Measurements from ENCODE around the gene PARP12.

The PARP12 gene

GRCh38 chr7:140035400-140036223 is 27.1 kb downstream of the PARP12 start:
- ATAC-seq: peak; percentile 49
- TF ChIP-seq ZNF70 (CRISPR knock-in tag; IDR thresholded peaks at IDR 0.05) (no peak), PPARA (CRISPR knock-in tag; IDR thresholded peaks at IDR 0.05; ENCODE audit: borderline replicate concordance) (0 out of 2 replicates have a peak, but pooled peaks have one; percentile 12)

GRCh38 chr7:140034421-140034820 is 28.3 kb downstream of the PARP12 start:
- TF ChIP-seq ARNTL (CRISPR knock-in tag; IDR thresholded peaks at IDR 0.05; ENCODE audit: borderline replicate concordance, low read depth) (no peak), POU6F1 (CRISPR knock-in tag; IDR thresholded peaks at IDR 0.05; ENCODE audit: borderline replicate concordance, low read depth) (no peak), ZC3H10 (CRISPR knock-in tag; IDR thresholded peaks at IDR 0.05) (no peak), GLIS3 (CRISPR knock-in tag; IDR thresholded peaks at IDR 0.05) (no peak), RARB (CRISPR knock-in tag; IDR thresholded peaks at IDR 0.05) (no peak), CSRNP3 (CRISPR knock-in tag; IDR thresholded peaks at IDR 0.05) (no peak), ZFP3 (CRISPR knock-in tag; IDR thresholded peaks at IDR 0.05) (no peak), ZNF565 (CRISPR knock-in tag; conservative IDR thresholded peaks at IDR 0.05; ENCODE audit: low read depth) (no peak), PATZ1 (CRISPR knock-in tag; IDR thresholded peaks at IDR 0.05; ENCODE audit: borderline replicate concordance) (no peak), CSDC2 (CRISPR knock-in tag; IDR thresholded peaks at IDR 0.05) (no peak), PPARA (CRISPR knock-in tag; IDR thresholded peaks at IDR 0.05; ENCODE audit: borderline replicate concordance) (no peak), ISL1 (CRISPR knock-in tag; IDR thresholded peaks at IDR 0.05) (no peak), ZNF70 (CRISPR knock-in tag; IDR thresholded peaks at IDR 0.05) (no peak), TCF4 (CRISPR knock-in tag; IDR thresholded peaks at IDR 0.05; ENCODE audit: borderline replicate concordance) (no peak), TSHZ2 (CRISPR knock-in tag; IDR thresholded peaks at IDR 0.05) (no peak)
- no peak for ATAC-seq

GRCh38 chr7:140033779-140034363 is 28.9 kb downstream of the PARP12 start:
- no peak for ATAC-seq
- TF ChIP-seq POU6F1 (CRISPR knock-in tag; IDR thresholded peaks at IDR 0.05; ENCODE audit: borderline replicate concordance, low read depth) (no peak), CSDC2 (CRISPR knock-in tag; IDR thresholded peaks at IDR 0.05) (no peak), TOX (CRISPR knock-in tag; IDR thresholded peaks at IDR 0.05; ENCODE audit: borderline replicate concordance) (no peak), PATZ1 (CRISPR knock-in tag; IDR thresholded peaks at IDR 0.05; ENCODE audit: borderline replicate concordance) (no peak), BACH2 (CRISPR knock-in tag; IDR thresholded peaks at IDR 0.05; ENCODE audit: borderline replicate concordance) (no peak), ARNTL (CRISPR knock-in tag; IDR thresholded peaks at IDR 0.05; ENCODE audit: borderline replicate concordance, low read depth) (no peak), SNAI2 (CRISPR knock-in tag; IDR thresholded peaks at IDR 0.05) (no peak), GLIS3 (CRISPR knock-in tag; IDR thresholded peaks at IDR 0.05) (no peak), CSRNP3 (CRISPR knock-in tag; IDR thresholded peaks at IDR 0.05) (no peak), ZNF565 (CRISPR knock-in tag; conservative IDR thresholded peaks at IDR 0.05; ENCODE audit: low read depth) (no peak), ISL1 (CRISPR knock-in tag; IDR thresholded peaks at IDR 0.05) (no peak), ZFP30 (CRISPR knock-in tag; IDR thresholded peaks at IDR 0.05) (no peak), OSR1 (CRISPR knock-in tag; IDR thresholded peaks at IDR 0.05) (no peak), ZC3H10 (CRISPR knock-in tag; IDR thresholded peaks at IDR 0.05) (no peak), ZNF8 (CRISPR knock-in tag; IDR thresholded peaks at IDR 0.05) (no peak), TCF4 (CRISPR knock-in tag; IDR thresholded peaks at IDR 0.05; ENCODE audit: borderline replicate concordance) (no peak), PPARA (CRISPR knock-in tag; IDR thresholded peaks at IDR 0.05; ENCODE audit: borderline replicate concordance) (no peak), RARB (CRISPR knock-in tag; IDR thresholded peaks at IDR 0.05) (no peak)
